Measurements from ENCODE around the gene TRPM6.
A peak's percentile ranks its signal among the peaks of the same experiment; 100 is the strongest.
"Not testable (repeated sequence)": the region's sequence is repeated elsewhere in the genome, so short reads cannot be mapped to it uniquely, and the experiment has no call there.

TRPM6 gene, protein sequence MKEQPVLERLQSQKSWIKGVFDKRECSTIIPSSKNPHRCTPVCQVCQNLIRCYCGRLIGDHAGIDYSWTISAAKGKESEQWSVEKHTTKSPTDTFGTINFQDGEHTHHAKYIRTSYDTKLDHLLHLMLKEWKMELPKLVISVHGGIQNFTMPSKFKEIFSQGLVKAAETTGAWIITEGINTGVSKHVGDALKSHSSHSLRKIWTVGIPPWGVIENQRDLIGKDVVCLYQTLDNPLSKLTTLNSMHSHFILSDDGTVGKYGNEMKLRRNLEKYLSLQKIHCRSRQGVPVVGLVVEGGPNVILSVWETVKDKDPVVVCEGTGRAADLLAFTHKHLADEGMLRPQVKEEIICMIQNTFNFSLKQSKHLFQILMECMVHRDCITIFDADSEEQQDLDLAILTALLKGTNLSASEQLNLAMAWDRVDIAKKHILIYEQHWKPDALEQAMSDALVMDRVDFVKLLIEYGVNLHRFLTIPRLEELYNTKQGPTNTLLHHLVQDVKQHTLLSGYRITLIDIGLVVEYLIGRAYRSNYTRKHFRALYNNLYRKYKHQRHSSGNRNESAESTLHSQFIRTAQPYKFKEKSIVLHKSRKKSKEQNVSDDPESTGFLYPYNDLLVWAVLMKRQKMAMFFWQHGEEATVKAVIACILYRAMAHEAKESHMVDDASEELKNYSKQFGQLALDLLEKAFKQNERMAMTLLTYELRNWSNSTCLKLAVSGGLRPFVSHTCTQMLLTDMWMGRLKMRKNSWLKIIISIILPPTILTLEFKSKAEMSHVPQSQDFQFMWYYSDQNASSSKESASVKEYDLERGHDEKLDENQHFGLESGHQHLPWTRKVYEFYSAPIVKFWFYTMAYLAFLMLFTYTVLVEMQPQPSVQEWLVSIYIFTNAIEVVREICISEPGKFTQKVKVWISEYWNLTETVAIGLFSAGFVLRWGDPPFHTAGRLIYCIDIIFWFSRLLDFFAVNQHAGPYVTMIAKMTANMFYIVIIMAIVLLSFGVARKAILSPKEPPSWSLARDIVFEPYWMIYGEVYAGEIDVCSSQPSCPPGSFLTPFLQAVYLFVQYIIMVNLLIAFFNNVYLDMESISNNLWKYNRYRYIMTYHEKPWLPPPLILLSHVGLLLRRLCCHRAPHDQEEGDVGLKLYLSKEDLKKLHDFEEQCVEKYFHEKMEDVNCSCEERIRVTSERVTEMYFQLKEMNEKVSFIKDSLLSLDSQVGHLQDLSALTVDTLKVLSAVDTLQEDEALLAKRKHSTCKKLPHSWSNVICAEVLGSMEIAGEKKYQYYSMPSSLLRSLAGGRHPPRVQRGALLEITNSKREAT (N-terminal part only)

DNA sequence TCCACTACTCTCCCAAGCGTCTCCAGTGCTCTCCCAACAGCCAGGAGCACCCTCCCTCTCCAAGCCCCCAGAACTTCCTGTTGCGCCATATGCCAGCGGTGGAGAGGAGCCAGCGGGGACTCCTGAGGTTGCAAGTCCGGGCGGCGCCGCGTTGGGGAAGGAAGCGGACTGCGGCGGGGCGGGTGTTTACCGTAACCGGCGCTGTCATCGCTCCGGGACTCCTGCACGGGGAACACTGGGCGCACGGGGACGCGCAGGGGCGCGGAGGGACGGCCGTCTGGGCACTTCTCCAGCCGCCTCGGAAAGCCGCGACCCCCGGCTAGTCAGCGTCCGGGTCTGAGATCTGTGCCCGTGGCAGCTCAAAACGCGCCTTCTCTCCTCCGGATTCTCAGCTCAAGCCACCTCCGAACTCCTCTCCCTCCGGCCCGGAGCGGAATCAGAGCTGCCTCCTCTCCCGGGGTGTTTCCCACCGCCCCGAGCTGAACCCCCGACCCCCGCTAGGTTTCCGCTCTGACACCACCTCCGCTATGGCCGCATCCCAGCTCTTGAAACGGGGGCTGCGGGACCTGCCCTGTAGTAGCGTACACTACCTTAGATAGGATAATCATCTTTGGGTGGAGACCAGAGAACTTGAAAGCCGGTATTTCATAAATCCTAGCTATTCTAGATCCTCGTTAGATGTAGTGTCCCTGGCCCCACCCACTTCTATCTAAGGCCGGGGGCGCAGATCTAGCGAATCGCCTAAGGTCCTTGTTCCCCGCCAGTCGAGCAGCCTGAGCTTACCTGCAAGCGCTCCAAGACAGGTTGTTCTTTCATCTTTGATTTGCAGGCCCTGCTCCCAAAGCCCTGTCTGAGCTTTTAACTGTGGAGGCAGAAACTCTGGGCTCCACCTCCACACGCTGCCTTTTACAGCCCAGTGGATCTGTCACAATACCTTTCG, at the start of gene TRPM6:
TRPM6 (minus strand) TSS at position 881 of the 940 bp plus-strand sequence; CDS start at position 816, 65 bp downstream.
- DNase-seq (ENCODE audit: low spot score) = no peak

DNA sequence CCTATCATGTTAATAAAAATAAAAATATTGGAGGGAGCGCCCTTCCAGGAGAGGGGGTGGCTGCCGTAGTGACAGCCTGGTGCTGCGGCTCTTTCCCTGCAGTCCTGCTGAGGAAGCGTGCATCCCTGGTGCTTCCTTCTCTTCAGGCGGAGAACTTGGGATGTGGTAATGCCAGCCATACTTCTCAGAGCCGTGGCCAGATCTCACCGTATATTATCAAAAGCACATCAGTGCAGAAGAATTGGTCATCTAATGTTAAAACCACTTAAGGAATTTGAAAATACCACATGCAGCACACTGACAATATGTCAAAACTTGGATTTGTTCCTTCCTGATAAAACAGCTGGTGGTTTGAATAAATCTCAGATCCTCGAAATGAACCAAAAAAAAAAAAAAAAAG, 47.3 kb upstream of the TRPM6 start:
- DNase-seq (ENCODE audit: low spot score) = no peak

DNA sequence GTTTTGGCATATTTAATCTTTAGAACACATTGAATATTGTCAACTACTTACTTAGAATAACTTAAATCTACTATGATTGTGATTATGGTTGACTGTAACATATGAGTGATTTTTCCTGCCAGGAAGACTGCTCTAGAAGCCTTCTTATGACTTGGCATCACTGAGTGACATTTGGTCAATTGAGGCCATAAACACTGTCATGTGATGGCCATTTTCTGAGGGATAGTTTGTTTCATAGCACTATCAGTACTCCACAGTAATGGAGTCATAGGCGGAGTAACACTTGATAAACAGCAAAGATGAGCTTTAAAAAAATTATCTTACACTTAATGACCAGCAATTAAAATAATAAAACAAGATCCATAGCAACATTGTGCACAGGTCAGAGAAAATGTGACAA, 34.0 kb upstream of the TRPM6 start:
- DNase-seq (ENCODE audit: low spot score) = no peak

DNA sequence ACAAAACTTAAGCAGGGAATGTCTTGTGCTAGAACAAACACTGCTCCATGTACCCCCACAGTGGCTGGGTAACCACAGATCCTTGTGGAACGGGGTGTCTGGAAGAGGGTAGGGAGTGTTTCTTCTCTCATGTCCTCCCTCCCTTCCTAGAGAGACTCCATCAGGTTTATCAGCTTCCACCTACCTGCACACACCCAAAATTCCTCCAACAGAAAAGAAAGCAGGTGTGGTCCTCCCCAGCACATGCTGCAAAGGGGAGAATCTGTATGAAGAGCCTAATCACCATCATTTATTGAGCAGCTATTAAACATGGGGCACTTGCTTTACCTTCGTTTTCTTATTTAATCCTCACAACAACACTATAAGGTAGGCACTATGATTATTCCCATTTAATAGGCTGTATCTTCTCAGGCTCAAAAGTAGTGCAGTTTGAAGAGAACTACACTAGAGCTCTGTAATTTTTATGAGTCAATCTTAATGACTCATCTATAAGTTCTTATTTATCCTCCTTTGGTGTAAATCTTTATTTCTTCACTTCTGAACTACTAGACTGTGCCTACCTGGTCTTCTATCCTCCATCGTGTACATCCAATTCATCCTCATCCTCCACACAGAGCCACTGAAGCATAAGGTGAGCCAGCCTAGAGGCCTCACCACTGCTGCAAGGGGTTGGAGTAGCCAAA, 33.4 kb upstream of the TRPM6 start:
- DNase-seq (ENCODE audit: low spot score) = no peak

DNA sequence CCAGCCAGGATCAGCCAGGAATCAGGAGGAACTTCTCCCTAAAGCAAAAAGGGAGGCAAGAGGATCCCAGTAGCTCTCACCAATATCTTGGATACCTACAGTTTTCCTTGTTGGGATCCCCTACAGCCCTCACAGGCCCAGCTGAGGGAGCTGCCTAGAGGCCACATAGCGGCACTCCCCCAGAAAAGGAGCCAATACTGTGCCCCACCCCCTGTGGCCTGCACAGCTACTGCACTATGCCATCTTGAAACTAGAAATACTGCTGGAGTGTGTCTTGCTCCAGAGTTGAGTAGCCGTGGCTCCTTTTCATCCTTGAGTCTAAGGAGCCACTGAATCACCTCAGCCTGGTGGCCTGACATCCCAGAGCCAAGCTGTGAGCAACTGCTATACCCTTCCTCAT, 22.3 kb upstream of the TRPM6 start:
- no peak for DNase-seq (ENCODE audit: low spot score)

DNA sequence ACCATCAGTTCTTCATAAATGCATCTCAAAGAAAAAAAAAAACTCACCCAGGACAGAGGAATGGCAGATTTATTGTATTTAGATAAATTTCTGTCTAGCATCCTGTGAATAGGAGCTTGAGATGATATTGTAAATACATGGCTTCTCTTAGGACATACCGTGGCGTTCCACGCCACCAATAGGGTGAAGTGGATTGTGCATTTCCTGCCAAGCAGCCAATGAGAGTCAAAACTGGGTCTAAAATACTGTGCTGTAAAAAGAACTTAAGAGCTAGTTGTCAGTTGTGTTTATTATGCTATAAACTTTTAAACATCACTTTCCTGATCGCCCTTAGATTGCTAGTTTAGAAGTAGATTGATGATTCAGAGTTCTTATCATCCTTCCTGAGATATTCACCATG, 20.9 kb upstream of the TRPM6 start:
- no peak for DNase-seq (ENCODE audit: low spot score)

DNA sequence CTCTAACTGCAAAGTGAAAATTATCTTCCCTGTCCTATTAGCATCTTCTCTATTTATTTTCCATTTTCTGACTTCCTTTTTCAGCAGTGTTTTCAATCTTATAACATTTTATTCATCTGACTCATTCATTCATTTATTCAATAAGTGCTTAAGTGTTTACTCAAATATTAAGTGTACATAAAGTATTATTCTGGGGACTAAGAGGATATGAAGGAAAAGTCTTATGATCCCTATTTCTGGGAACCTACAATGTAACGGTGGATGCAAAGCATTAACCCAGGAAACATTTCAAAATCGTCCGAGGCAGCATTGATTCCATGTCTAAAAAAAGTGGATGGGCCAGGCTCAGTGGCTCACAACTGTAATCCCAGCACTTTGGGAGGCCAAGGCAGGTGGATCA, 19.4 kb upstream of the TRPM6 start:
- no peak for DNase-seq (ENCODE audit: low spot score)

DNA sequence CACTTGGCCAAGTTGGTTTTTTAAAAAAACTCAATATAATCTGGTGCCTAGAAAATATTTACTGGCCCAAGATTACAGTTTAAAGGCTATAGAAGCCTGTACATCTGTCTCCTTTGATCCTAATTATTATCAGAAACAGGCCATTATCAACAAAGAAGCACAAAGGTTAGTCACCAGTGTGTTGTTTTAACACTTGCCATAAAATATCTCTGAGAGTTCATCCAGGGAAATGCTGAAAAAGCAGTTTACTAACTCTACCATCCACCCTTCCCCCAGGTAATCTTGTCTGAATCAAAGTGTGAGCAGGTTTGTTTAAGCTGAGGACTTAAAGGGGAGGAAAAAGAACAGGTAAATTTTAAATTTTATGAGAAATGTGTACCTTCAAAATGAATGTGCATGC, 13.3 kb upstream of the TRPM6 start:
- DNase-seq (ENCODE audit: low spot score) = no peak

DNA sequence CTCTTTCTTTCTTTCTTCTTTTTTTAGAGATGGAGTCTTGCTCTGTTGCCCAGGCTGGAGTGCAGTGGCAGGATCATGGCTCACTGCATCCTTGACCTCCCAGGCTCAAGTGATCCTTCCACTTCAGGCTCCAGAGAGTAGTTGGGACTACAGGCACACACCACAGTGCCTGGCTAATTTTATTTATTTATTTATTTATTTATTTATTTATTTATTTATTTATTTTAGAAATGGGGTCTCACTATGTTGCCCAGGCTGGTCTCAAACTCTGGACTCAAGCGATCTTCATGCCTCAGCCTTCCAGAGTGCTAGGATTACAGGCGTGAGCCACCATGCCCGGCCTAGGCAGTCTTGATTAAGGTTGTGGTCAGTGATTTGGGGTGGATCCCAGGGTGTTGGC, 728 bp upstream of the TRPM6 start:
- not testable (repeated sequence) for DNase-seq (ENCODE audit: low spot score)

DNA sequence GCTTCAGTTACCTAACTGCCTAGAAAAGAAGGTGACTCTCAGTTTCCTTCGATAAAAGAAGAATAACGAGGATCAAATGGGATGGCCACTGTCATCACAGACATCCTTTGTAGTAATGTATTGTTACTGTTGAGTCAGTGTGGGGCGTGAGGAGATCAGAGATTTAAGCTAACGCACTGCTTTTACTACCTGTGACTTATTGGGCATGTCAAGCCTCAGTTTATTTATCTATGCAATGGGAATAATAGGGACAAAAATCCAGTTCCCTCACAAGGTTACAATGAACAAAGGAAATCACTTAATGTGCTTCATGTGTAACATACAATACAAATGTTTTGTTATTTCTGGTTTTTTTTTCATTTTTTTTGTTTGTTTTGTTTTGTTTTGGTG, 255 bp upstream of the TRPM6 start:
- DNase-seq (ENCODE audit: low spot score) = no peak

DNA sequence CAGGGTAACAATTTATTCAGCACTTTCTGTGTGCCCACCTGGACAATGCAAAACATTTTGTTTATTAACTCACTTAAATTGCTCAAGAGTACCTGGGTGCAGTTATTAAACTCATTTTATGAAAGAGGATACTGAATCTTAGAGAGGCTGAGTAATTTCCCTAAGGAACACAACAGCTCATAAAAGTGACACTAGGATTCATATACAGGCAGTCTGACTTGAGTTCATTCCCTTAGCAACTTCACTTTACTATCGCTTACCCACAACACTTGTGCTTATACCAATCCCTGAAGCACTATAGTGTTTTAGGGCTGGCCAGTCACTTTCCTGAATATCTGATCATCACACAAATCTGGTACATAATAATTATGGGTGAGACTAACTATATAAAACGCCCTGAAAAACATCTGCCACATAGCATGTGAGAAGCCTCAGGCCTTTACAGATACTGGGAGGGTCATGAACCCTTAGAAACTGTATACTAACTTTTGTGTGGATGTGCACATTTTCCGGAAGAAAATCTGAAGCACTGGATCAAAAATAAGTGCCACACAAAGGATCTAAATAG, 11.3 kb downstream of the TRPM6 start:
- no peak for DNase-seq (ENCODE audit: low spot score)

DNA sequence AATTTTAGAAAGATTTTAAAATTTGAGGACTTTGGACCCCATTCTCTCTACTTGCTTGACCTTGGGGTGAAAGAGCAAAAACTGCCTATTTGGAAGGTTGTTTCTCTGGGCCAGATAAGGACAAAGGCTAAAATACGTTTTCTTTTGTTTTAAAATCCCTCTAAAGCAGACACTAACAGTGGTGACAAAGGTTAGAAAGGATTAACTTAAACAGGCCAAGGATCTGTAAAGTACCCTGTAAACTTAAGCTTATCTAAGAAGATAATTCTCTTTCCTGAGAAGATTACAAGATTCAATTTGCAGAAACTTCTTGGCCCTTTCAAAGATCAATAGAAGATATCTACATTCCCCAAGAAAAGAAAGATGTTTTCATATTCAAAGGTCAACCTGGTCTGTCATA, 12.1 kb downstream of the TRPM6 start:
- no peak for DNase-seq (ENCODE audit: low spot score)

DNA sequence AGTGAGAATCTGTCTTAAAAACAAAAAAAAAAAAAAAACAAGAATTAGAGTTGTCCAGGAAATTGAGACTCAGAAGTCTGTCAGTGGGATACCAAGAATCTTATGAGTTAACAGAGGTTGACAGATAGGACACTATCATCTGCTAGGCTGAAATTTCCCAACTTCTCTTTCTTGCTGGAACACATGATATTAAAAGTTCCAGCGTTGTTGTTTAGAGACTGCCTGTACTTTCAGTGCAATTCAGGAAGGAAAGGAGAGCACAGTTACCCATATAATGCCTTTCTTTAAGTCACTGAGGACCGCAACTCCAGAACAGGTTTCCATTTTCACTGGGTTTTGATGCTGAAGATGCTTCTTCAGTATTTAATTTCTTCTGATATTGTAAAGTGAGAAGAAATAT, 13.5 kb downstream of the TRPM6 start:
- DNase-seq (ENCODE audit: low spot score) = no peak

DNA sequence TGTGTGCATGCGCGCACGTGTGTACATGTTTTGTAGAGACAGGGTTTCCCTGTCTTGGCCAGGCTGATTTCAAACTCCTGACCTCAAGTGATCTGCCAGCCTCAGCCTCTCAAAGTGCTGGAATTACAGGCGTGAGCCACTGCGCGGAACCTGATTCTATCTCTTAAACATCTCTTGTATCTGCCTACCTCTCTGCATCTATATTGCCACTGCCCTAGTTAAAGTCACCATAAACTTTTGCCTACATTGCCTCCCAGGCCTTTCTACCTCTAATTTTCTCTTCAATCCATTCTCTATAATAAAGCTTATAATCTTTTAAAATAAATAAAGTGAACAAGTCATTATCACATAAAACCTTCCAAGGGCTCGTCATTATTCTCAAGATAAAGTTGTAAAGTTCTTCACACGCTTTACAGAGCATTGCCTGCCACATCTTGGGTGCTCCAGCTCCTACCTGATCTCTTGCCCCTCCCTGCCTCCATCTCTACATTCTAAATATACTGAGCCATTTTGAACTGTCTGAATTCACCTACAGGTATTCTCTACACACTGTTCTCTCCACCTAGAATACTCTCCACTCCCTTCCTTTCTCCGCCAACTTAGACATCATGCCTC, 15.0 kb downstream of the TRPM6 start:
- no peak for DNase-seq (ENCODE audit: low spot score)

DNA sequence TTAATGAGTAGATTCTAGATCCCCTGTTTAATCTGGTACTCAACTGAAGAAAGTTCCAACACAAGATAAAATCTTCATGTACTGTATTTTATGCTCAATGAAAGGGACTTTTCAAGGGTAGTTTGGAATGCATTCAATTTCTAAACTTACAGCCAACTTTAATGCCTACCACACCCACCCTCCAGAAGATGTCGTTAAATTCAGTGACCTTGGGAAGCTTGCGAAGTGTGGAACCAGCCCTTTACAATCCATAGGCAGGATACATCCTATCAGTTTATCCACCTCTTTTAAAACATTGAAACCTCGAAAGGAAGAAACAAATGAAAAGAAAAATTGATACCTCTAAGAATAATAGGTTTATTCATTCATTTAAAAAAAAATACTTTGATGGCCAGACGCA, 20.2 kb downstream of the TRPM6 start:
- DNase-seq (ENCODE audit: low spot score) = no peak

DNA sequence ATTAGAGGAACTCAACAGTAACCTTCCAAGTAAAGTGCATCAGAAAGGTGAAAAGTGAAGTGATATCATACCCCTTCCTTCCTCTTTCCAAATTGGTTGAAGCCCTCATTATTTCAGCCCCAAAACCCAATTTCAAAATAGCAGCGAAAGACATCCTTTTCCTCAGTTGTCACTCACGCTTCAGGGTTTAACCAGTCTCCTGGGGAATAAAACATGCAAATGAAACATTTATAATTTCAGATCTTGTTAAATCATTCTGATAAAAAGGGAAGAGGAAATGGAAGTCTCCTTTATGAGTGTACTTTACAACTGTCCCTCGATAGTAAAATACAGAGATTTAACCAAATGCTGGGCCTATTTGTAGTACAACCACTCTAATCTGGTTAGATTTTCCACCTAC, 22.5 kb downstream of the TRPM6 start:
- DNase-seq (ENCODE audit: low spot score) = peak; percentile 21

DNA sequence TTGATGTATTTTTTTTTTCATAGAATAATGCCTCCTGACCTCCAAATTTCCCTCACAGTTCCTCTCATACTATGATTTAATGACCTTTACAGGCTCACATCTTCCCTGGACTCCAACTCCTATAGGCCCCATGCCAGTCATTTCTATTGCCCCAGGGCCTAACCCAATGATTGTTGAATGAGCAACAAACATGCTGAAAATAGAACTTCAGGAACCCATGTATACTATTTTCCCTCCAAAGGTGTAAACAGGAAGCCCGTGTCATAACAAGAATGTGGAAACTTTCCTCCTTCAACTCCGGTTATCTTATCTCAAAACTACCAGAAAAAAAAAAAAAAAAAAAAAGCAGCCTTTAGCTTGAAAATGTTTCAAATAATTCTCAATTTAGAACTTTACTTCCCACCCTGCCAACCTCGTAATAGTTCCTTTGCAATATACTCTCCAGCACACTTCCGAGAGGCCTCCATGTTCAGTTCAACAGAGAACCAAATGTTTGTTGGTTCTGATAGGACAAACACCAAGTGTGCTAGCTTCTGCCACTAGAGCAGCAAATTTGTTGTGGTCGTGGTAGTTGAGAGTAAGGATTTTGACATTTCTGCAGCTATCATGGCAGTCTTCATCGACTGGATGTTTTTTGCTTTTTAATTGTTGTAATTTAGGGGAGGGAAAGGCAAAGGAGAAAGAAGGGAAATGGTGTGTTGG, 25.8 kb downstream of the TRPM6 start:
- no peak for DNase-seq (ENCODE audit: low spot score)

DNA sequence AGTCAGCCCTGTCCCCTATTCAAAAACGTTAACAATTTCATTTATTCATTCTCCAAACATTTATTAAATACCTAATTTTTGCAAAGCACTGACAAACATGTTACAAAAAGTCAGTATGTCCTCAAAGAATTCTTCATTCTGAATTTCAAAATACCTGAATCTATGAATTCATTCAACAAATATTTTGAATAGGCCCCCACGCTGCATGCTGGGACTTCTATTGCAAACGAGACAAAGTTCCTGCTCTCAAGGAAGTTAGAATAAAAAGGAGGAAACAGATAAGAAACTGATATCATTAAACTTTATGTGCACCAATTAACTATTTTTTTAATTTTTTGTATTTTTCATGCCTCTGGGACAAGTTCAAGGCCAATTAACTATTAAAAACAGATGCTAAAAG, 26.6 kb downstream of the TRPM6 start:
- no peak for DNase-seq (ENCODE audit: low spot score)

DNA sequence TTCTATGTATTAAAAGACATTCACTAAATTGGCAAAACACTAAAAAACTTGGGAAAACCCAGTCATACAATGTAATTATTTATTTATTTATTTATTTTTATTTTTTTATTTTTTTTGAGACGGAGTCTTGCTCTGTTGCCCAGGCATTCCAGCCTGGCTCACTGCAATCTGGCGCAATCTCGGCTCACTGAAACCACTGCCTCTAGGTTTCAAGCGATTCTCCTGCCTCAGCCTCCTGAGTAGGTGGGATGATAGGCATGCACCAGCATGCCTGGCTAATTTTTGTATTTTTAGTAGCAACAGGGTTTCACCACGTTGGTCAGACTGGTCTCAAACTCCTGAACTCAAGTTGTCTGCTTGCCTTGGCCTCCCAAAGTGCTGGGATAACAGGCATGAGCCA, 27.5 kb downstream of the TRPM6 start:
- DNase-seq (ENCODE audit: low spot score) = not testable (repeated sequence)

All from NAMALWA (cell line).